Thoracic aorta (tissue), 2 donors: ENCODE measurements around the gene RPS19BP1. TPM values are rescaled to one million over a fixed set of nuclear protein-coding genes. Genes with fewer than 3 reads are reported as not detected.
A peak's percentile ranks its signal among the peaks of the same experiment; 100 is the strongest.

Source experiments
- ATAC-seq: fragments of 150-250 bp; one replicate; pipeline ENCODE4 v1.8.0; 2017; ENCODE audit warnings: low read depth; ENCODE audit not compliant: insufficient number of reproducible peaks, low FRiP score
- DNase-seq: peaks from one replicate; pipeline ENCODE4 v3.0.0-alpha.2; 2020; ENCODE audit warnings: low spot score
- H3K27ac ChIP-seq, 2 donors: fragments of 200-600 bp; sonication (generic); 1 replicate in 1 of 2; 2 replicates in 1 of 2; pipeline ENCODE4 v1.5.1; 2016; ENCODE audit warnings: mild to moderate bottlenecking in 2 of 2, moderate library complexity in 2 of 2
- H3K27me3 ChIP-seq: fragments of 200-600 bp; sonication (generic); replicated peaks from 2 replicates; pipeline ENCODE4 v1.6.0; 2016; ENCODE audit warnings: mild to moderate bottlenecking; ENCODE audit not compliant: insufficient read depth
- H3K36me3 ChIP-seq: fragments of 200-600 bp; sonication (generic); one replicate; pipeline ENCODE4 v1.5.1; 2016
- H3K4me1 ChIP-seq, 2 donors: fragments of 200-600 bp; sonication (generic); 1 replicate in 1 of 2; 2 replicates in 1 of 2; pipeline versions ENCODE4 v1.5.1 to v1.6.0; 2016; ENCODE audit warnings: low read depth in 2 of 2, mild to moderate bottlenecking in 1 of 2; ENCODE audit not compliant: control insufficient read depth in 1 of 2
- H3K4me3 ChIP-seq: fragments of 200-600 bp; sonication (generic); 2 replicates; pipeline ENCODE4 v1.5.1; 2016; ENCODE audit warnings: mild to moderate bottlenecking
- H3K9me3 ChIP-seq: fragments of 200-600 bp; sonication (generic); 2 replicates; pipeline ENCODE4 v1.5.1; 2016
- CTCF ChIP-seq: fragments of 200-600 bp; sonication (generic); IDR thresholded peaks from one replicate; pipeline ENCODE4 v1.5.1; 2019; ENCODE audit warnings: antibody characterized with exemption
- total RNA-seq, 2 donors: library from RNA; depleted of rRNA; stranded (reverse); fragments of >200 nt; gene quantifications; one replicate each; pipeline versions ENCODE4 v1.1.0 to v1.2.3, GENCODE V29; 2016

RPS19BP1 gene
- total RNA-seq, 2 donors from 2014 or later = 77.7 to 89.6 TPM

- Histone ChIP-seq H3K4me3 (no peak overlapping the region), H3K36me3 (no peaks in the 10 kb centered on the region), H3K27me3 (no peaks in the 10 kb centered on the region), H3K9me3 (no peaks in the 10 kb centered on the region), H3K4me1 (peaks cover 0 to 3% of the 10 kb centered on the region in 2 donors), H3K27ac (no peak overlapping the region)
- DNase-seq = no peak
- no peak for TF ChIP-seq CTCF
- ATAC-seq = no peak
Observed at GRCh38 chr22:39493759-39494158, 38.8 kb downstream of the RPS19BP1 start.

- Histone ChIP-seq H3K4me3 (no peak overlapping the region), H3K9me3 (no peaks in the 10 kb centered on the region), H3K36me3 (no peaks in the 10 kb centered on the region), H3K27ac (no peak overlapping the region), H3K27me3 (no peaks in the 10 kb centered on the region), H3K4me1 (peaks cover 0 to 3% of the 10 kb centered on the region in 2 donors)
- DNase-seq (no peak), ATAC-seq (no peak)
- TF ChIP-seq CTCF = no peak
Observed at GRCh38 chr22:39492186-39492585, 40.4 kb downstream of the RPS19BP1 start.

- Histone ChIP-seq H3K9me3 (no peaks in the 10 kb centered on the region), H3K4me1 (peaks cover 0 to 2% of the 10 kb centered on the region in 2 donors), H3K4me3 (no peak overlapping the region), H3K27ac (no peak overlapping the region), H3K36me3 (no peaks in the 10 kb centered on the region), H3K27me3 (no peaks in the 10 kb centered on the region)
- DNase-seq (no peak), ATAC-seq (no peak)
- no peak for TF ChIP-seq CTCF
Observed at GRCh38 chr22:39491696-39492095, 40.9 kb downstream of the RPS19BP1 start.

- Histone ChIP-seq H3K4me1 (no peaks in the 10 kb centered on the region), H3K4me3 (no peak overlapping the region), H3K27ac (no peak overlapping the region), H3K27me3 (no peaks in the 10 kb centered on the region), H3K36me3 (no peaks in the 10 kb centered on the region), H3K9me3 (no peaks in the 10 kb centered on the region)
- ATAC-seq (no peak), DNase-seq (no peak)
- TF ChIP-seq CTCF = no peak
Observed at GRCh38 chr22:39490966-39491680, 41.4 kb downstream of the RPS19BP1 start.

- ATAC-seq (peak; percentile 48), DNase-seq (no peak)
- no peaks in the 10 kb centered on the region for H3K9me3 ChIP-seq
- no peak overlapping the region for H3K4me3 ChIP-seq
- no peaks in the 10 kb centered on the region for H3K36me3 ChIP-seq
- no peak for TF ChIP-seq CTCF
- H3K27ac ChIP-seq = no peak overlapping the region
- no peaks in the 10 kb centered on the region for H3K27me3 ChIP-seq
- H3K4me1 ChIP-seq = no peaks in the 10 kb centered on the region
Observed at GRCh38 chr22:39490135-39490798, 42.3 kb downstream of the RPS19BP1 start.
